H9 (cell line): ENCODE measurements around the gene WNT7B. TPM values are rescaled to one million over a fixed set of nuclear protein-coding genes. Genes with fewer than 3 reads are reported as not detected.

ENCODE experiments used
- DNase-seq: peaks from one replicate; pipeline ENCODE4 v3.0.0-alpha.2; 2017
- H2AFZ ChIP-seq: one replicate; pipeline ENCODE4 v1.6.1; 2013; ENCODE audit warnings: mild to moderate bottlenecking, low read length, control low read depth, moderate library complexity
- H2AK5ac ChIP-seq: 2 replicates; pipeline ENCODE4 v1.6.1; 2013; ENCODE audit warnings: low read length, control low read depth, mixed read lengths; ENCODE audit not compliant: insufficient read length
- H2BK120ac ChIP-seq: one replicate; pipeline ENCODE4 v1.6.1; 2013; ENCODE audit warnings: low read depth, mild to moderate bottlenecking, low read length, control low read depth, inconsistent platforms; ENCODE audit not compliant: poor library complexity, severe bottlenecking
- H2BK12ac ChIP-seq: 2 replicates; pipeline ENCODE4 v1.6.1; 2013; ENCODE audit warnings: low read length, control low read depth, mixed read lengths, low read depth; ENCODE audit not compliant: insufficient read length
- H2BK15ac ChIP-seq: 2 replicates; pipeline ENCODE4 v1.6.1; 2013; ENCODE audit warnings: low read depth, low read length, control low read depth
- H2BK20ac ChIP-seq: one replicate; pipeline ENCODE4 v1.6.1; 2013; ENCODE audit warnings: low read depth, mild to moderate bottlenecking, low read length, control low read depth, inconsistent platforms; ENCODE audit not compliant: poor library complexity, severe bottlenecking
- H2BK5ac ChIP-seq: 2 replicates; pipeline ENCODE4 v1.6.1; 2013; ENCODE audit warnings: low read length, control low read depth, mixed read lengths; ENCODE audit not compliant: insufficient read length
- H3K14ac ChIP-seq: 2 replicates; pipeline ENCODE4 v1.6.1; 2013; ENCODE audit warnings: low read length, control low read depth; ENCODE audit not compliant: insufficient read depth
- H3K18ac ChIP-seq: 2 replicates; pipeline ENCODE4 v1.6.1; 2013; ENCODE audit warnings: low read depth, mild to moderate bottlenecking, mixed read lengths, low read length, control low read depth; ENCODE audit not compliant: insufficient read length
- H3K23ac ChIP-seq: 2 replicates; pipeline ENCODE4 v1.6.1; 2013; ENCODE audit warnings: low read length, control low read depth, mixed read lengths, low read depth; ENCODE audit not compliant: insufficient read length
- H3K23me2 ChIP-seq: 2 replicates; pipeline ENCODE4 v1.6.1; 2013; ENCODE audit warnings: low read depth, mild to moderate bottlenecking, mixed read lengths, low read length, control low read depth; ENCODE audit not compliant: insufficient read length, poor library complexity, severe bottlenecking
- H3K27ac ChIP-seq: 2 replicates; pipeline ENCODE4 v1.5.1; 2013; ENCODE audit warnings: low read length, control low read depth, mixed read lengths, low read depth; ENCODE audit not compliant: insufficient read length
- H3K27me3 ChIP-seq: 2 replicates; pipeline ENCODE4 v1.6.1; 2013; ENCODE audit warnings: low read length, control low read depth, inconsistent platforms; ENCODE audit not compliant: insufficient read depth
- H3K4ac ChIP-seq: 2 replicates; pipeline ENCODE4 v1.6.1; 2013; ENCODE audit warnings: low read depth, mild to moderate bottlenecking, control low read depth, inconsistent platforms, low read length, moderate library complexity
- H3K4me1 ChIP-seq: 2 replicates; pipeline ENCODE4 v1.6.1; 2013; ENCODE audit warnings: low read length, control low read depth, inconsistent platforms; ENCODE audit not compliant: insufficient read depth
- H3K4me2 ChIP-seq: 2 replicates; pipeline ENCODE4 v1.6.1; 2013; ENCODE audit warnings: low read length, control low read depth, mixed read lengths; ENCODE audit not compliant: insufficient read length, insufficient read depth
- H3K56ac ChIP-seq: 2 replicates; pipeline ENCODE4 v1.6.1; 2013; ENCODE audit warnings: low read depth, mild to moderate bottlenecking, mixed read lengths, low read length, control low read depth; ENCODE audit not compliant: insufficient read length
- H3K79me1 ChIP-seq: 2 replicates; pipeline ENCODE4 v1.6.1; 2013; ENCODE audit warnings: low read depth, mild to moderate bottlenecking, moderate library complexity, low read length, control low read depth, inconsistent platforms; ENCODE audit not compliant: insufficient read depth, poor library complexity, severe bottlenecking
- H3K79me2 ChIP-seq: 2 replicates; pipeline ENCODE4 v1.6.1; 2013; ENCODE audit warnings: low read length, control low read depth, inconsistent platforms; ENCODE audit not compliant: insufficient read depth
- H3K9ac ChIP-seq: 2 replicates; pipeline ENCODE4 v1.6.1; 2013; ENCODE audit warnings: low read length, control low read depth, mixed read lengths; ENCODE audit not compliant: insufficient read length; ENCODE audit errors: extremely low read depth
- H3K9me3 ChIP-seq: one replicate; pipeline ENCODE4 v1.6.1; 2013; ENCODE audit warnings: low read depth, low read length, inconsistent platforms; ENCODE audit not compliant: control insufficient read depth
- H3T11ph ChIP-seq: one replicate; pipeline ENCODE4 v1.6.1; 2013; ENCODE audit warnings: mild to moderate bottlenecking, low read length, control low read depth, inconsistent platforms
- H4K20me1 ChIP-seq: one replicate; pipeline ENCODE4 v1.6.1; 2013; ENCODE audit not compliant: control insufficient read depth, insufficient read length, insufficient read depth
- H4K5ac ChIP-seq: 2 replicates; pipeline ENCODE4 v1.6.1; 2013; ENCODE audit warnings: low read depth, mild to moderate bottlenecking, mixed read lengths, low read length, control low read depth; ENCODE audit not compliant: insufficient read length
- H4K8ac ChIP-seq: replicated peaks from 2 replicates; pipeline ENCODE4 v1.6.1; 2013; ENCODE audit warnings: low read length, control low read depth, mixed read lengths, low read depth; ENCODE audit not compliant: insufficient read length
- H4K91ac ChIP-seq: 2 replicates; pipeline ENCODE4 v1.6.1; 2013; ENCODE audit warnings: low read depth, mild to moderate bottlenecking, moderate library complexity, mixed read lengths, low read length, control low read depth; ENCODE audit not compliant: insufficient read length
- H3K27ac Mint-ChIP-seq, 3 experiments: 2 replicates in 2 of 3; 3 replicates in 1 of 3; pipeline ENCODE4 v1.8.0; 2020 to 2021; ENCODE audit warnings: mixed read lengths in 3 of 3, mild to moderate bottlenecking in 1 of 3, moderate library complexity in 1 of 3
- H3K27me3 Mint-ChIP-seq: 2 replicates; pipeline ENCODE4 v1.8.0; 2021; ENCODE audit warnings: low read depth, mild to moderate bottlenecking, moderate library complexity, mixed read lengths
- H3K36me3 Mint-ChIP-seq, 3 experiments: 2 replicates in 2 of 3; 3 replicates in 1 of 3; pipeline ENCODE4 v1.8.0; 2020 to 2021; ENCODE audit warnings: low read depth in 3 of 3, mixed read lengths in 3 of 3; ENCODE audit not compliant: insufficient read depth in 1 of 3
- H3K4me1 Mint-ChIP-seq, 2 experiments: 2 replicates each; pipeline ENCODE4 v1.8.0; 2020; ENCODE audit warnings: mixed read lengths in 2 of 2
- H3K4me3 Mint-ChIP-seq, 2 experiments: 2 replicates in 1 of 2; 3 replicates in 1 of 2; pipeline ENCODE4 v1.8.0; 2020 to 2021; ENCODE audit warnings: mild to moderate bottlenecking in 2 of 2, mixed read lengths in 2 of 2, moderate library complexity in 1 of 2
- H3K9me3 Mint-ChIP-seq, 2 experiments: 2 replicates in 1 of 2; 3 replicates in 1 of 2; pipeline ENCODE4 v1.8.0; 2020; ENCODE audit warnings: mild to moderate bottlenecking in 2 of 2, mixed read lengths in 2 of 2, moderate library complexity in 1 of 2
- CTCF ChIP-seq: fragments of 200-600 bp; sonication (generic); conservative IDR thresholded peaks from 3 replicates; pipeline ENCODE4 v1.8.0; 2021; ENCODE audit warnings: antibody characterized with exemption, mild to moderate bottlenecking
- WGBS: extraction: QIAGEN DNeasy Blood & Tissue Kit; methylation state at CpG from one replicate; pipeline ENCODE4 v1.1.7; 2013; ENCODE audit warnings: missing lambda C conversion rate, low lambda C conversion rate, mixed read lengths; ENCODE audit not compliant: insufficient read length; ENCODE audit errors: extremely low coverage; 5-methylcytosine and 5-hydroxymethylcytosine counted together
- total RNA-seq: library from RNA; stranded (reverse); gene quantifications from 2 replicates; pipeline ENCODE4 v1.2.1, GENCODE V29; 2021

WNT7B gene
- total RNA-seq, 1 experiment from 2014 or later, result 0.09 TPM

DNA sequence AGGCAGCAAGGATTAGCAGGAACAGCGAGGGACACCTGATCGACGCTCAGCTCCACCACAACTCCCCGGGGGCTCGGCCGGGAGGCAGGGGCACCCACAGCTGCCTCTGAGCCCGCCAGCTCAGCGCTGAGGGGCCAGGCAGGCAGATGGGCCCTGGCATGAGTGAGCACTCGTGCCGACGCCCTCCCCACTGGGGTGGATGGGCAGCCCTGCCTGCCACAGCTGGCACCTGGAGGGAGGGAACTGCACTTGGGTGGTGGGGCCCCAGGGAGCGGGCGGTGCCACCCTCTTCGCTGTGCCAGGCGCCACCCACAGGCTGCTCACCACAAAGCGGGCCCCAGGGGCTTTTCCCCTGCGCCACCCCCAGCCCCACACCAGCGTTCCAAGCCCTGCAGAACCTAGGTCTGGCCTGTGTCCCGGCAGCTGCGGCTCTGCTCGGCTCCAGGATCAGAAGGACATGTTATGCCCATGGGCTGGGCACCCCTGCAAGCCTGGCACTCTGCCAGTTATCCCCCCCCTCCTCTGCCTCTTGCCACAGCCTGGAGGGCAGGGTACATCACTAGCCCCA lies 28.8 kb downstream of the WNT7B start:
- H3K27ac ChIP-seq, result no peak overlapping the region
- H3K27me3 Mint-ChIP-seq, result peaks cover 7% of the 10 kb centered on the region
- H3K36me3 Mint-ChIP-seq, result no peaks in the 10 kb centered on the region
- H2BK20ac ChIP-seq, result no peak overlapping the region
- no peak overlapping the region for H3K4ac ChIP-seq
- H3K4me1 ChIP-seq, result no peaks in the 10 kb centered on the region
- no peak for TF ChIP-seq CTCF
- no peaks in the 10 kb centered on the region for H4K20me1 ChIP-seq
- H2BK5ac ChIP-seq, result no peak overlapping the region
- no peak overlapping the region for H3K18ac ChIP-seq
- no peak overlapping the region for H3K56ac ChIP-seq
- no peak overlapping the region for H2AK5ac ChIP-seq
- no peak overlapping the region for H2AFZ ChIP-seq
- DNase-seq, result no peak
- H3K14ac ChIP-seq, result no peak overlapping the region; the same call in 1 of the 2 replicates
- no peak overlapping the region for H2BK15ac ChIP-seq
- H3K4me1 Mint-ChIP-seq, result peaks cover 0 to 7% of the 10 kb centered on the region in 2 experiments; a peak in 3 of 4 replicates
- no peaks in the 10 kb centered on the region for H3K23me2 ChIP-seq
- no peaks in the 10 kb centered on the region for H3K79me1 ChIP-seq
- H3K23ac ChIP-seq, result no peak overlapping the region
- no peaks in the 10 kb centered on the region for H3K27me3 ChIP-seq
- H4K5ac ChIP-seq, result no peak overlapping the region
- H3K79me2 ChIP-seq, result no peaks in the 10 kb centered on the region
- H3K9ac ChIP-seq, result no peak overlapping the region
- H3K27ac Mint-ChIP-seq, result no peak overlapping the region
- H3K9me3 Mint-ChIP-seq, result no peaks in the 10 kb centered on the region; a peak in 1 of 5 replicates
- no peak overlapping the region for H2BK12ac ChIP-seq
- H4K91ac ChIP-seq, result no peak overlapping the region
- no peak overlapping the region for H3K4me3 Mint-ChIP-seq
- no CpG with 5 or more reads among the region's 21 CpGs for WGBS
- no peak overlapping the region for H3K4me2 ChIP-seq
- H2BK120ac ChIP-seq, result no peak overlapping the region
- H4K8ac ChIP-seq, result no peak overlapping the region
- H3T11ph ChIP-seq, result no peak overlapping the region
- H3K9me3 ChIP-seq, result no peaks in the 10 kb centered on the region
